GM06990 (cell line): ENCODE results near the gene PIPOX.

ENCODE experiments used
- DNase-seq: peaks from one replicate; pipeline ENCODE4 v3.0.0-alpha.2; 2011; ENCODE audit not compliant: insufficient read length; ENCODE audit errors: extremely low read depth
- H3K27me3 ChIP-seq: replicated peaks from 2 replicates; pipeline ENCODE4 v1.6.0; 2011; ENCODE audit warnings: low read length; ENCODE audit not compliant: control insufficient read depth, insufficient read depth
- H3K36me3 ChIP-seq: 2 replicates; pipeline ENCODE4 v1.5.1; 2011; ENCODE audit warnings: low read length; ENCODE audit not compliant: control insufficient read depth, insufficient read depth
- H3K4me3 ChIP-seq: replicated peaks from 2 replicates; pipeline ENCODE4 v1.5.1; 2011; ENCODE audit warnings: low read depth, mild to moderate bottlenecking, control low read depth, low read length
- TF ChIP-seq, protein P1 (sequence below): IDR thresholded peaks from 2 replicates; pipeline ENCODE4 v1.5.1; 2011; ENCODE audit warnings: low read length, control low read depth, mild to moderate bottlenecking, inconsistent platforms; ENCODE audit not compliant: insufficient read depth, poor library complexity, severe bottlenecking

The PIPOX gene

DNA sequence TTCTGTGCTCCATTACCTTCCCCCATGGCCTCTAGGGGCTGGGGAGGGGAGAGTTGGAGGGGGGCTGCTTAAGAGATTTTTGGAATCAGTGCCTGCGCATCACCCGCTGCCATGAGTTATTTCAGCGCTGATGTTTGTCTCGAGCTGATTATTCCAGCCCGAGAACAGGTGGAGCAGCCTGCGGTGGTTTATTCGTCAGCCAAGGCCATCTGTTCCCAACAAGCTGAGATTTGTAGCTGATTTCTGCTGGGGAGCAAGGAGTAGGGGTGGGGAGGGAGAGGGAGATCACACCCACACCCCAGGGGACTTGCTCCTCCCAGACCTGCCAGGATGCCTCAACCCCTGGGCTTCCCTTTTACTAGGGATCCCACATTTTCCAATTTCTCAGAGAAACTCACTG lies 23.1 kb downstream of the PIPOX start:
- Histone ChIP-seq H3K36me3 (no peaks in the 10 kb centered on the region), H3K4me3 (no peak overlapping the region), H3K27me3 (no peaks in the 10 kb centered on the region)
- DNase-seq, result no peak
- TF ChIP-seq, protein P1, sequence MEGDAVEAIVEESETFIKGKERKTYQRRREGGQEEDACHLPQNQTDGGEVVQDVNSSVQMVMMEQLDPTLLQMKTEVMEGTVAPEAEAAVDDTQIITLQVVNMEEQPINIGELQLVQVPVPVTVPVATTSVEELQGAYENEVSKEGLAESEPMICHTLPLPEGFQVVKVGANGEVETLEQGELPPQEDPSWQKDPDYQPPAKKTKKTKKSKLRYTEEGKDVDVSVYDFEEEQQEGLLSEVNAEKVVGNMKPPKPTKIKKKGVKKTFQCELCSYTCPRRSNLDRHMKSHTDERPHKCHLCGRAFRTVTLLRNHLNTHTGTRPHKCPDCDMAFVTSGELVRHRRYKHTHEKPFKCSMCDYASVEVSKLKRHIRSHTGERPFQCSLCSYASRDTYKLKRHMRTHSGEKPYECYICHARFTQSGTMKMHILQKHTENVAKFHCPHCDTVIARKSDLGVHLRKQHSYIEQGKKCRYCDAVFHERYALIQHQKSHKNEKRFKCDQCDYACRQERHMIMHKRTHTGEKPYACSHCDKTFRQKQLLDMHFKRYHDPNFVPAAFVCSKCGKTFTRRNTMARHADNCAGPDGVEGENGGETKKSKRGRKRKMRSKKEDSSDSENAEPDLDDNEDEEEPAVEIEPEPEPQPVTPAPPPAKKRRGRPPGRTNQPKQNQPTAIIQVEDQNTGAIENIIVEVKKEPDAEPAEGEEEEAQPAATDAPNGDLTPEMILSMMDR, result no peak

DNA sequence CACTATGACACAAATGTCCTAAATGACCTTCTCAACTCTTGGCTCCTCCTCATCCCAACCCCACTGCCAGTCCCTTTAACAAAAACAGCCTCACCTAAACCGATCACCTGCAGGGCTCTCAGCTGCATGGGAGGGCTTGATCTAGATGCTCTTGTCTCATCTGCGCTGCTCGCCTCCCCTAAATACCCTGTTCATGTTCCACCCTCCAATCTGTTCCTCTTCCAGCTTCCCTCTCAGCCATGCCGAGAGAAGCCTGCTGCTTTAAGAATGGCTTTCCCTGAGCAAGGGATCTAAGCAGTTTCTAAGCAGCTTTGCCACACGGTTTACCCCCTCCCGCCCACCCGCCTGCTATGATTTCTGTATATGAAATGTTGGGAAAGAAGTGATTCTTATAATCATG lies 23.7 kb downstream of the PIPOX start:
- no peak for DNase-seq
- Histone ChIP-seq H3K27me3 (no peaks in the 10 kb centered on the region), H3K36me3 (no peaks in the 10 kb centered on the region), H3K4me3 (no peak overlapping the region)
- TF ChIP-seq, protein P1, result no peak

DNA sequence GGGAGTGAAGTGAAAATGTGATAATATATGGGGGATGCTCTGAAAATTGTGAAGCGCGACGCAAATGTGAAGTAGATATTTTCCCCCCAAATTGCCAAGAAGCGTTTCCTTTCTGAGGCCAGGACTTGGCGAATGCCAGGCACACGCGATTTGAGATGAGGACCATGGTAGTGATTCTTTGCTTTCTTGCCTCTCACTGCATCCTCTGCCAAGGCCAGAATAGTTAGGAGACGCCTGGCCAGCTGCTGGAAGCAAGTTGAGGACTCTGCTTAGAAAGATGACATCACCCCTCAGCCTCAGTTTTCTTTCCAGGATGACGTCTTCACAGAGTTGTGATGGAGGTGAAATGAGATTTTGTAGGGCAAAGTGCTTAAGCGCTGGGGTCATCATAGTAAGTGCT lies 25.9 kb downstream of the PIPOX start:
- TF ChIP-seq, protein P1, result no peak
- Histone ChIP-seq H3K4me3 (no peak overlapping the region), H3K36me3 (no peaks in the 10 kb centered on the region), H3K27me3 (no peaks in the 10 kb centered on the region)
- DNase-seq, result no peak

DNA sequence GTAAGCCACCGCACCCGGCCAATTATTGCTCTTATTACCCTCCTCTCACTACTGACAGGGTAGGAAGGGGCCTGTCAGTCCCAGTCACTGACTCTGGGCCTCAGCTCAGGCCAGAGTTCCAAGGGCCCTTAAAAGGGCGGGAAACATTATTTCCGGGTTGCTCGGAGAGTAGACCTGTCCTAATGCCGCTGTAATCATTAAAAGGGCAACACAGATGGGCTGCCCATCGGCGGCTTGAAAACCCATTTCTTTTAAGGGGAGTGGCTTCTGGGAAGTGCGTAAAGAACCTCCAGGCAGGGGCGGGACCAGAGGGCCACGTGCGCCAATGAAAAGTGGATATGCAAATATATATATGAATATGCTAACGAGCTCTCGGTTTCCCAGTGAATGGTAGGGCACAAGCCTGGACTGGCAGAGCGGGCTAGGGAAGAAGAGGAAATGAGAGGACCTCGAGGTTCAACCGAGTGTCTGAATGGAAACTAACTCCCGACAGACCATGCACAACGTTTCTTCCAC lies 26.6 kb downstream of the PIPOX start:
- H3K27me3 ChIP-seq, result no peaks in the 10 kb centered on the region
- no peak overlapping the region for H3K4me3 ChIP-seq
- no peaks in the 10 kb centered on the region for H3K36me3 ChIP-seq
- DNase-seq, result no peak
- TF ChIP-seq, protein P1, result no peak

DNA sequence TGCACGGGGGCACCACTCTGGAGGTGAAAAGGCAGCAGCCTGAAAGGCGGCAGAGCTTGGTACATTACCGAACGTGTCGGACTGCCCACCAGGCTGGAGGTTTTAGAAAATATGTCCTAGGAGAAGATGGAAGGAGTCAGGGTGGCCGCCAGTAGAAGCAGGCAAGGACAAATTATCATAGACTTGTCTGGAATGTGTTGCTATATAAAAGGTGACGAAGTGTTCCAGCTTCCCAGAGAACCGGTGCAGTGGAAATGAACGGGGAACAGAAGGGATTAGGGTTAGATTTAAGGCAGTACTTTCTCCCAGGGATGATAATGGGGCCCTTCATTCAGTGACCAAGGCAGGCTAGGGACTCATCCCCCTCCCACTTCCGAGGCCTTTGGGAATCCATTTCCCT lies 27.4 kb downstream of the PIPOX start:
- DNase-seq, result no peak
- Histone ChIP-seq H3K36me3 (no peaks in the 10 kb centered on the region), H3K4me3 (no peak overlapping the region), H3K27me3 (no peaks in the 10 kb centered on the region)
- TF ChIP-seq, protein P1, result no peak

DNA sequence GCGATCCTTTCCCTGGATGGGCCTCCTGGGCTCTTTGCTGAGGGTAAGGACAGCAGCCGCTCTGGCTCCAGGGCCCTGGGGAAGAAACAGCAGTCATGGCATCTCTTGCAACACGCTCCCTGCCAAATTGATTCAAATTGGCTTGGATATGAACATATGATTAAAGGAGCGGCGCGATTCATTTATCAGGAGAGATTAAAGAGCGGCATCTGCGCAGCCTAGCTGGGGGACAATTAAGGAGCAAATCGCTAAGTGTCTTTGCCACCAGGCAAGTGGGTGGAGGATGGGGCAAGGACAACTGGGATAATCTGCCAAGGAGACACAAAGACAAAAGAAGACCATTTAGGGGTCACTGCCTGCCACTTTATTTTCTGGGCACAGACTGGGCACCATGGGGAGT lies 27.8 kb downstream of the PIPOX start:
- no peak for DNase-seq
- Histone ChIP-seq H3K4me3 (no peak overlapping the region), H3K36me3 (no peaks in the 10 kb centered on the region), H3K27me3 (no peaks in the 10 kb centered on the region)
- TF ChIP-seq, protein P1, result no peak
